C4-2B (cell line): ENCODE measurements around the gene NEO1.

Source experiments
- ZFX ChIP-seq: fragments of 450-650 bp; IDR thresholded peaks from 2 replicates; pipeline ENCODE4 v1.6.1; 2017
- TF ChIP-seq, protein P1 (sequence below): fragments of 450-650 bp; conservative IDR thresholded peaks from 2 replicates; pipeline ENCODE4 v1.5.1; 2017; ENCODE audit warnings: mild to moderate bottlenecking

DNA sequence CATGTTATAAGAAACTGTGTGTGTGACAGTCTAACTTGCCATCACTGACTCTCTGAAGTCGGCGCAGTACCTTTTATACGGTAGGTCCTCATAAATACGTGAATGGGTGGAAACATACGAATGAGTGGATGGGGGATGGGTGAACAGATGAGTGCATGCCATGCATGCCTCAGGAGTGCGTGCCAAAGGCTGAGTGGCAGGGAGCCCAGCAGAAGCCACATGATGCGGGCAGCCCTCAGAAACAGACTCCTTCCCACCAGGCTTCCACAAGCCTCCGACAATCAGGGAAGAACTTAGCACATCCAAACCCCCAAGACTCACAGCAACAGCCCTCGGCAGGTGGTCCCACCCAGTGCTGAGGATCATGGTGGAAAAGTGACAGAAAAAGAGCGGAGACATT lies 299.8 kb downstream of the NEO1 start:
- TF ChIP-seq, protein P1, sequence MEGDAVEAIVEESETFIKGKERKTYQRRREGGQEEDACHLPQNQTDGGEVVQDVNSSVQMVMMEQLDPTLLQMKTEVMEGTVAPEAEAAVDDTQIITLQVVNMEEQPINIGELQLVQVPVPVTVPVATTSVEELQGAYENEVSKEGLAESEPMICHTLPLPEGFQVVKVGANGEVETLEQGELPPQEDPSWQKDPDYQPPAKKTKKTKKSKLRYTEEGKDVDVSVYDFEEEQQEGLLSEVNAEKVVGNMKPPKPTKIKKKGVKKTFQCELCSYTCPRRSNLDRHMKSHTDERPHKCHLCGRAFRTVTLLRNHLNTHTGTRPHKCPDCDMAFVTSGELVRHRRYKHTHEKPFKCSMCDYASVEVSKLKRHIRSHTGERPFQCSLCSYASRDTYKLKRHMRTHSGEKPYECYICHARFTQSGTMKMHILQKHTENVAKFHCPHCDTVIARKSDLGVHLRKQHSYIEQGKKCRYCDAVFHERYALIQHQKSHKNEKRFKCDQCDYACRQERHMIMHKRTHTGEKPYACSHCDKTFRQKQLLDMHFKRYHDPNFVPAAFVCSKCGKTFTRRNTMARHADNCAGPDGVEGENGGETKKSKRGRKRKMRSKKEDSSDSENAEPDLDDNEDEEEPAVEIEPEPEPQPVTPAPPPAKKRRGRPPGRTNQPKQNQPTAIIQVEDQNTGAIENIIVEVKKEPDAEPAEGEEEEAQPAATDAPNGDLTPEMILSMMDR: no peak
- TF ChIP-seq ZFX: no peak
